K562 (cell line): ENCODE results near the gene C3. TPM values are rescaled to one million over a fixed set of nuclear protein-coding genes. Genes with fewer than 3 reads are reported as not detected.

Source experiments
- C11orf30 ChIP-seq: fragments of 450-650 bp; IDR thresholded peaks from 2 replicates; pipeline ENCODE4 v1.6.1; 2016; ENCODE audit warnings: low read depth, mild to moderate bottlenecking
- CCNT2 ChIP-seq: IDR thresholded peaks from 2 replicates; pipeline ENCODE4 v1.6.1; 2011; ENCODE audit warnings: borderline replicate concordance, low read depth, mild to moderate bottlenecking, moderate library complexity, mixed read lengths, low read length; ENCODE audit not compliant: insufficient read length; ENCODE audit errors: extremely low read depth
- ETV1 ChIP-seq: fragments of 450-650 bp; conservative IDR thresholded peaks from 2 replicates; pipeline ENCODE4 v1.6.1; 2016; ENCODE audit warnings: missing genetic modification characterization, control low read depth, low read depth, missing compliant biosample characterization
- GTF2B ChIP-seq: IDR thresholded peaks from 2 replicates; pipeline ENCODE4 v1.6.1; 2011; ENCODE audit not compliant: insufficient read length; ENCODE audit errors: extremely low read depth
- HBP1 ChIP-seq: fragments of 450-650 bp; formaldehyde crosslinking; IDR thresholded peaks from 2 replicates; pipeline ENCODE4 v1.4.0; 2022; ENCODE audit warnings: missing genetic modification characterization
- HDAC6 ChIP-seq: IDR thresholded peaks from 2 replicates; pipeline ENCODE4 v1.6.1; 2012; ENCODE audit warnings: low read depth, mild to moderate bottlenecking, control low read depth, inconsistent platforms, low read length, moderate library complexity
- KAT8 ChIP-seq: fragments of 450-650 bp; IDR thresholded peaks from 2 replicates; pipeline ENCODE4 v1.6.1; 2016; ENCODE audit warnings: low read depth, mild to moderate bottlenecking
- KLF13 ChIP-seq: fragments of 450-650 bp; IDR thresholded peaks from 2 replicates; pipeline ENCODE4 v1.6.1; 2016; ENCODE audit warnings: missing genetic modification characterization, low read depth, mild to moderate bottlenecking, missing compliant biosample characterization, moderate library complexity, borderline replicate concordance
- POLR3A ChIP-seq: IDR thresholded peaks from 2 replicates; pipeline ENCODE4 v1.6.1; 2011; ENCODE audit warnings: borderline replicate concordance, mild to moderate bottlenecking, moderate library complexity; ENCODE audit not compliant: insufficient read length, insufficient read depth; ENCODE audit errors: extremely low read depth
- SFPQ ChIP-seq: fragments of 200-400 bp; formaldehyde crosslinking; IDR thresholded peaks from 2 replicates; pipeline ENCODE4 v1.6.1; 2017; ENCODE audit warnings: mild to moderate bottlenecking, low read depth, low read length, moderate library complexity
- TEAD1 ChIP-seq, 2 experiments: fragments of 450-650 bp in 1 of 2; sonication (generic) in 1 of 2; formaldehyde crosslinking; IDR thresholded peaks; 2 replicates each; pipeline versions ENCODE4 v1.4.0 to v1.8.0; 2020 to 2022; ENCODE audit warnings: mild to moderate bottlenecking in 2 of 2, missing genetic modification reagents in 1 of 2
- TSHZ1 ChIP-seq: fragments of 250-450 bp; sonication (Bioruptor Pico); IDR thresholded peaks from 2 replicates; pipeline ENCODE4 v1.4.0; 2020; ENCODE audit warnings: mild to moderate bottlenecking, moderate library complexity
- U2AF2 ChIP-seq: fragments of 200-400 bp; formaldehyde crosslinking; optimal IDR thresholded peaks from 2 replicates; pipeline ENCODE3; 2017; ENCODE audit warnings: low read depth, mild to moderate bottlenecking, low read length
- ZNF436 ChIP-seq: fragments of 250-450, 450-650 bp; sonication (Bioruptor Pico); formaldehyde crosslinking; IDR thresholded peaks from 2 replicates; pipeline ENCODE4 v1.7.0; 2020; ENCODE audit warnings: mild to moderate bottlenecking
- ZNF583 ChIP-seq: fragments of 250-450 bp; sonication (Bioruptor Pico); IDR thresholded peaks from 2 replicates; pipeline ENCODE4 v1.4.0; 2020
- ZNF696 ChIP-seq: fragments of 250-450 bp; sonication (Bioruptor Pico); conservative IDR thresholded peaks from 2 replicates; pipeline ENCODE4 v1.4.0; 2020; ENCODE audit warnings: mild to moderate bottlenecking, moderate library complexity
- polyA plus RNA-seq, 8 experiments: library from polyadenylated mRNA; depleted of rRNA in 4 of 8; stranded (reverse) in 5 of 8; unstranded in 3 of 8; fragments of >200 nt; fragmentation: Nextera tagmentation in 2 of 8; fragmentation: Illumina TruSeq in 1 of 8; extraction: Ambion mirVana in 2 of 8; extraction: Trizol in 1 of 8; gene quantifications; 2 replicates each; pipeline versions ENCODE4 v1.2.1 to v1.2.3, GENCODE V29; 2011 to 2014; ENCODE audit warnings: inconsistent platforms in 1 of 8, missing spikeins in 1 of 8
- total RNA-seq, 7 experiments: library from RNA; depleted of rRNA in 6 of 7; stranded (reverse); fragments of >200 nt in 6 of 7; fragmentation: Illumina TruSeq in 2 of 7; extraction: Trizol in 2 of 7; gene quantifications; 2 replicates each; pipeline versions ENCODE4 v1.2.1 to v1.2.3, GENCODE V29; 2011 to 2021; ENCODE audit warnings: low replicate concordance in 1 of 7

C3 gene
- total and polyA plus RNA-seq, 9 of the 15 experiments (the other 6 are each of a cell fraction or from before 2014, with no cell fraction given) = 0.59 to 10.6 (median 2.2) TPM

- no peak for TF ChIP-seq KAT8
- no peak for TF ChIP-seq C11orf30
- TF ChIP-seq POLR3A = no peak
- TF ChIP-seq CCNT2 = peak; percentile 62
- TF ChIP-seq U2AF2 = no peak
- no peak for TF ChIP-seq ZNF696 (CRISPR knock-in tag)
- no peak for TF ChIP-seq HBP1 (CRISPR knock-in tag)
- TF ChIP-seq TEAD1 (CRISPR knock-in tag; IDR thresholded peaks at IDR 0.05) = no peak
- TF ChIP-seq GTF2B = no peak
- TF ChIP-seq TSHZ1 (CRISPR knock-in tag) = no peak
- no peak for TF ChIP-seq HDAC6
- TF ChIP-seq ZNF583 (CRISPR knock-in tag) = no peak
- no peak for TF ChIP-seq SFPQ
- TF ChIP-seq ZNF436 (CRISPR knock-in tag) = no peak
- peak; percentile 60 for TF ChIP-seq KLF13 (tag)
- no peak for TF ChIP-seq ETV1
These were observed 19.6 kb upstream of the C3 start (continued) for GRCh38 chr19:6739883-6740588.
